Omental fat pad (tissue), 4 donors: Measurements from ENCODE around the gene C3AR1. TPM values are rescaled to one million over a fixed set of nuclear protein-coding genes. Genes with fewer than 3 reads are reported as not detected.
"Not testable (repeated sequence)": the region's sequence is repeated elsewhere in the genome, so short reads cannot be mapped to it uniquely, and the experiment has no call there.

Source experiments
- ATAC-seq: fragments of 150-250 bp; one replicate; pipeline ENCODE4 v1.9.1; 2016; ENCODE audit warnings: mild to moderate bottlenecking, moderate library complexity; ENCODE audit not compliant: low FRiP score
- DNase-seq: peaks from one replicate; pipeline ENCODE4 v3.0.0-alpha.2; 2019; ENCODE audit warnings: low spot score
- CTCF ChIP-seq, 3 donors: fragments of 450-650 bp; IDR thresholded peaks; one replicate each; pipeline ENCODE4 v1.5.1; 2016 to 2017; ENCODE audit warnings: antibody characterized with exemption in 3 of 3, mild to moderate bottlenecking in 3 of 3, moderate library complexity in 2 of 3
- total RNA-seq, 4 donors: library from RNA; depleted of rRNA; stranded (reverse); fragments of >200 nt; gene quantifications; one replicate each; pipeline ENCODE4 v1.1.0, GENCODE V29; 2016

Gene C3AR1
- total RNA-seq, 4 donors from 2014 or later, result 15.6 to 43.0 (median 30.3) TPM

GRCh38 chr12:8088574-8088973 lies 22.4 kb upstream of the C3AR1 start:
- TF ChIP-seq CTCF (IDR thresholded peaks at IDR 0.05), result no peak
- ATAC-seq, result no peak

DNA sequence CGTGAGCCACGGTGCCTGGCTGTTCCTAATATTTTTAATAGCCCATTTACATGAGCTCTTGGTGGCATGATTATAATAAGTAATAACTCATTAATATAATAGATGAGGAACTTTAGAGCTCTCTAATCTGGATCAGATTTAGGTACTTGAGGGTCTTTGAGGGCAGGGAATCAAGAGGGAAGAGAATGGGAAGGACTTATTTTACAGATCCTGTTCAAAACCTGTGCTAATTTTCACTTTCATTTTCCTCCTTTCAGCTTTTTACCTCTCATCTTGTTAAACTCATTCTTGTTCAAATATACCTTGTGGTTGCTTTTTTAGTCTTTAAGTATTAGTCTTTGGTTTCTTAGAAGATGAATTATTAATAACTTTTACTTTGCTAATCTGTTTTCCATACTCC lies 21.5 kb upstream of the C3AR1 start:
- ATAC-seq, result no peak
- TF ChIP-seq CTCF (IDR thresholded peaks at IDR 0.05), result no peak
- no peak for DNase-seq

More at GRCh38 chr12:8088574-8088973, 22.4 kb upstream of the C3AR1 start:
- no peak for DNase-seq

- DNase-seq, result not testable (repeated sequence)
Measured at GRCh38 chr12:8084351-8084750, 18.2 kb upstream of the C3AR1 start.

DNA sequence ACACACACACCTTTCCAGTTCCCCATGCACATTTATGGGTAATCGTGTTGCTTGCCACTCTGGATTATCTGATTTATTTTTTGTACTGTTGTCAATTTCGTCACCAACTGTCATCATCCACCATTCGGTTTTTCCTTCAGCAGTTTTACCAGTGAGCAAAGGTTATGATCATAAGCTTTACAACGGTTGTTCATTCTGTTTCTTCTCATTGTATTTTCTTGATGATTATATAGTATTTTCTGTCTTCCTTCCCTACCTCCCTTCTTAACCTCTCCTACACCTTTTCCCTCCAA lies 16.6 kb upstream of the C3AR1 start:
- ATAC-seq (no peak), DNase-seq (no peak)
- TF ChIP-seq CTCF (IDR thresholded peaks at IDR 0.05), result no peak

More at GRCh38 chr12:8084351-8084750, 18.2 kb upstream of the C3AR1 start:
- ATAC-seq, result not testable (repeated sequence)

- ATAC-seq (peak; percentile 61), DNase-seq (no peak)
- TF ChIP-seq CTCF (IDR thresholded peaks at IDR 0.05), result no peak
Measured at GRCh38 chr12:8081251-8081920, 15.2 kb upstream of the C3AR1 start.

DNA sequence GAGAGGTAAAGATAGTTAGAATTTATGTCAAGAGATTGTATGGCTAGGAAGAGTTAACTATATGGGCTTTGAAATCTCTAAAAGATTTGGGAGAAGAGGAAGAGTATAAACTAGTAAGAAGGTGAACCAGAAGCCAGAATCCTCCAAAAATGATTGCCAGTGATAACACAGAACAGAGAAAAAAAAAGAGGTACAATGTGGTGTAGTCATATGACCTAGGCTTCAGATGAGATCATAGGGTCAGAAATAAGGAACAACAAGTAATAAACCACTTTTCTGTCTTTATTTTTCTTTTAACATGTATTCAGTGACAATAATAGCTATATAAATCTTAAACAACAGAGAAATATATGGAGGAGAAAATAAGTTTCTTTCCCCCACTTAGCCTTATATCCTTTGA lies 14.0 kb upstream of the C3AR1 start:
- TF ChIP-seq CTCF (IDR thresholded peaks at IDR 0.05), result no peak
- ATAC-seq (no peak), DNase-seq (no peak)

DNA sequence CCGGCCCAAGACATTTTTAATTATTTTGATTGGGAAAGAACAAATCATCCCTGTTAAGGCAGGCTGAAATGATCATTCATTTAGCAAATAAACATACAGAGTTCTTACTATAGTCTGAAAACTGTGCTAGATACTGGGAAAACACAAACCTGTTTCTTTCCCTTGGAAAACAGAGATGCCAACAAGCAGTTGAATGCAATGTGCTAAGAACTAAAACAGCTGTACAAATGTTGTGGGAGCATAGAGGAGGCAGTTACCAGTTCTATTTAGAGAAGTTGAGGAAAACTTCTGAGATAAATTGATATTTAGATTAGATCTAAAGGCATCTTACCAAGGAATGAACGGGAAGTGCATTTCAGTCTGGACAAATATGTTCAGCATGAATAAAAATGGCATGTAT lies 12.8 kb upstream of the C3AR1 start:
- no peak for TF ChIP-seq CTCF (IDR thresholded peaks at IDR 0.05)
- ATAC-seq (no peak), DNase-seq (no peak)
